Stimulated activated effector memory CD8-positive, alpha-beta T cell treated with anti-CD3 and anti-CD28 coated beads, Interleukin-12 subunit alpha, Interleukin-12 subunit beta, amount 100 ng/mL, for 72 hours (primary cell): ENCODE measurements around the gene COG2.
A peak's percentile ranks its signal among the peaks of the same experiment; 100 is the strongest.
"Not testable (repeated sequence)": the region's sequence is repeated elsewhere in the genome, so short reads cannot be mapped to it uniquely, and the experiment has no call there.

Experiments used
- ATAC-seq: fragments of 150-1000 bp; cut with Tn5 transposase; 2 replicates; pipeline ENCODE4 v1.10.0; 2021
- DNase-seq, 2 donors: peaks; one replicate each; pipeline ENCODE4 v3.0.0; 2021 to 2022; ENCODE audit warnings: low spot score in 2 of 2
- H3K27ac Mint-ChIP-seq: one replicate; pipeline ENCODE4 v1.8.0; 2022; ENCODE audit warnings: mild to moderate bottlenecking, mixed read lengths
- H3K36me3 Mint-ChIP-seq: one replicate; pipeline ENCODE4 v1.8.0; 2022; ENCODE audit warnings: mild to moderate bottlenecking, mixed read lengths
- H3K4me1 Mint-ChIP-seq: one replicate; pipeline ENCODE4 v1.8.0; 2022; ENCODE audit warnings: mixed read lengths
- H3K4me3 Mint-ChIP-seq: one replicate; pipeline ENCODE4 v1.8.0; 2022; ENCODE audit warnings: mild to moderate bottlenecking, mixed read lengths
- H3K9me3 Mint-ChIP-seq: one replicate; pipeline ENCODE4 v1.8.0; 2022; ENCODE audit warnings: mixed read lengths

Gene COG2

GRCh38 chr1:230641346-230641745 lies 935 bp upstream of the COG2 start:
- peaks cover 20% of the 10 kb centered on the region for H3K36me3 Mint-ChIP-seq

GRCh38 chr1:230641900-230642262 lies 400 bp upstream of the COG2 start:
- no peak for DNase-seq
- no peak for ATAC-seq
- Mint-ChIP-seq H3K27ac (no peak overlapping the region), H3K36me3 (peaks cover 22% of the 10 kb centered on the region), H3K9me3 (no peaks in the 10 kb centered on the region), H3K4me3 (peak overlapping the region; percentile 97), H3K4me1 (peaks cover 50% of the 10 kb centered on the region)

More at GRCh38 chr1:230641346-230641745, 935 bp upstream of the COG2 start:
- ATAC-seq (no peak), DNase-seq (no peak)
- no peaks in the 10 kb centered on the region for H3K9me3 Mint-ChIP-seq
- H3K27ac Mint-ChIP-seq, result no peak overlapping the region
- peaks cover 50% of the 10 kb centered on the region for H3K4me1 Mint-ChIP-seq
- H3K4me3 Mint-ChIP-seq, result peak overlapping the region; percentile 97

- Mint-ChIP-seq H3K9me3 (no peaks in the 10 kb centered on the region), H3K4me3 (peak overlapping the region; percentile 97), H3K4me1 (peaks cover 45% of the 10 kb centered on the region), H3K36me3 (peaks cover 22% of the 10 kb centered on the region), H3K27ac (no peak overlapping the region)
- no peak for DNase-seq
- ATAC-seq, result no peak
Measured at GRCh38 chr1:230643908-230644307, 1.6 kb downstream of the COG2 start.

GRCh38 chr1:230646710-230647302 lies 4.5 kb downstream of the COG2 start:
- H3K36me3 Mint-ChIP-seq, result peaks cover 17% of the 10 kb centered on the region
- H3K9me3 Mint-ChIP-seq, result no peaks in the 10 kb centered on the region
- no peak for DNase-seq
- no peak for ATAC-seq
- peak overlapping the region; percentile 57 for H3K27ac Mint-ChIP-seq
- H3K4me3 Mint-ChIP-seq, result no peak overlapping the region
- peaks cover 56% of the 10 kb centered on the region for H3K4me1 Mint-ChIP-seq

GRCh38 chr1:230647321-230647720 lies 5.0 kb downstream of the COG2 start:
- no peaks in the 10 kb centered on the region for H3K9me3 Mint-ChIP-seq
- ATAC-seq, result no peak
- H3K4me1 Mint-ChIP-seq, result peaks cover 53% of the 10 kb centered on the region
- H3K4me3 Mint-ChIP-seq, result no peak overlapping the region
- H3K36me3 Mint-ChIP-seq, result peaks cover 13% of the 10 kb centered on the region
- peak overlapping the region; percentile 57 for H3K27ac Mint-ChIP-seq
- DNase-seq, result no peak

GRCh38 chr1:230648114-230648513 lies 5.8 kb downstream of the COG2 start:
- Mint-ChIP-seq H3K36me3 (peaks cover 7% of the 10 kb centered on the region), H3K27ac (peak overlapping the region; percentile 61), H3K4me1 (peaks cover 53% of the 10 kb centered on the region), H3K4me3 (no peak overlapping the region), H3K9me3 (no peaks in the 10 kb centered on the region)
- DNase-seq (no peak), ATAC-seq (no peak)

- DNase-seq (no peak), ATAC-seq (no peak)
- Mint-ChIP-seq H3K9me3 (no peaks in the 10 kb centered on the region), H3K4me3 (no peak overlapping the region), H3K36me3 (peaks cover 7% of the 10 kb centered on the region), H3K4me1 (peaks cover 51% of the 10 kb centered on the region), H3K27ac (no peak overlapping the region)
Measured at GRCh38 chr1:230650300-230650699, 8.0 kb downstream of the COG2 start.

GRCh38 chr1:230651235-230651634 lies 9.0 kb downstream of the COG2 start:
- Mint-ChIP-seq H3K4me1 (peaks cover 54% of the 10 kb centered on the region), H3K27ac (no peak overlapping the region), H3K4me3 (no peak overlapping the region), H3K9me3 (no peaks in the 10 kb centered on the region), H3K36me3 (peaks cover 3% of the 10 kb centered on the region)
- no peak for DNase-seq
- ATAC-seq, result no peak

- ATAC-seq, DNase-seq, H3K4me3 Mint-ChIP-seq, H3K9me3 Mint-ChIP-seq, H3K27ac Mint-ChIP-seq: not testable (repeated sequence)
- Mint-ChIP-seq H3K36me3 (peaks cover 29% of the 10 kb centered on the region), H3K4me1 (peaks cover 38% of the 10 kb centered on the region)
Measured at GRCh38 chr1:230656719-230657118, 14.4 kb downstream of the COG2 start.

GRCh38 chr1:230658103-230658502 lies 15.8 kb downstream of the COG2 start:
- not testable (repeated sequence) for DNase-seq, ATAC-seq, H3K9me3 Mint-ChIP-seq, H3K4me3 Mint-ChIP-seq
- H3K27ac Mint-ChIP-seq, result peak overlapping the region; percentile 60
- H3K4me1 Mint-ChIP-seq, result peaks cover 38% of the 10 kb centered on the region
- peaks cover 43% of the 10 kb centered on the region for H3K36me3 Mint-ChIP-seq

GRCh38 chr1:230658691-230659090 lies 16.4 kb downstream of the COG2 start:
- ATAC-seq, result no peak
- no peak for DNase-seq
- no peak overlapping the region for H3K27ac Mint-ChIP-seq
- peaks cover 49% of the 10 kb centered on the region for H3K36me3 Mint-ChIP-seq
- H3K9me3 Mint-ChIP-seq, result no peaks in the 10 kb centered on the region
- no peak overlapping the region for H3K4me3 Mint-ChIP-seq
- H3K4me1 Mint-ChIP-seq, result peaks cover 38% of the 10 kb centered on the region

GRCh38 chr1:230661976-230662375 lies 19.7 kb downstream of the COG2 start:
- Mint-ChIP-seq H3K4me3 (no peak overlapping the region), H3K36me3 (peaks cover 81% of the 10 kb centered on the region), H3K27ac (peak overlapping the region; percentile 16), H3K4me1 (peaks cover 7% of the 10 kb centered on the region), H3K9me3 (no peaks in the 10 kb centered on the region)
- no peak for ATAC-seq
- no peak for DNase-seq

- Mint-ChIP-seq H3K27ac (no peak overlapping the region), H3K36me3 (peaks cover 96% of the 10 kb centered on the region)
- DNase-seq, result no peak
Measured at GRCh38 chr1:230668227-230668626, 25.9 kb downstream of the COG2 start.

GRCh38 chr1:230669543-230669942 lies 27.3 kb downstream of the COG2 start:
- H3K27ac Mint-ChIP-seq, result no peak overlapping the region
- ATAC-seq (no peak), DNase-seq (no peak)
- no peaks in the 10 kb centered on the region for H3K4me1 Mint-ChIP-seq
- no peaks in the 10 kb centered on the region for H3K9me3 Mint-ChIP-seq
- H3K4me3 Mint-ChIP-seq, result no peak overlapping the region
- H3K36me3 Mint-ChIP-seq, result peaks cover 96% of the 10 kb centered on the region

More at GRCh38 chr1:230668227-230668626, 25.9 kb downstream of the COG2 start:
- no peak for ATAC-seq
- no peak overlapping the region for H3K4me3 Mint-ChIP-seq
- no peaks in the 10 kb centered on the region for H3K4me1 Mint-ChIP-seq
- H3K9me3 Mint-ChIP-seq, result no peaks in the 10 kb centered on the region

GRCh38 chr1:230674581-230674980 lies 32.3 kb downstream of the COG2 start:
- H3K4me1 Mint-ChIP-seq, result no peaks in the 10 kb centered on the region
- H3K36me3 Mint-ChIP-seq, result peaks cover 97% of the 10 kb centered on the region
- DNase-seq (no peak), ATAC-seq (no peak)
- no peak overlapping the region for H3K4me3 Mint-ChIP-seq
- no peaks in the 10 kb centered on the region for H3K9me3 Mint-ChIP-seq
- no peak overlapping the region for H3K27ac Mint-ChIP-seq

- Mint-ChIP-seq H3K27ac (no peak overlapping the region), H3K4me1 (peaks cover 4% of the 10 kb centered on the region), H3K9me3 (no peaks in the 10 kb centered on the region), H3K4me3 (no peak overlapping the region), H3K36me3 (peaks cover 87% of the 10 kb centered on the region)
- ATAC-seq, result no peak
- DNase-seq, result no peak
Measured at GRCh38 chr1:230677200-230677599, 34.9 kb downstream of the COG2 start.

GRCh38 chr1:230679192-230679591 lies 36.9 kb downstream of the COG2 start:
- DNase-seq (no peak), ATAC-seq (no peak)
- Mint-ChIP-seq H3K4me1 (peaks cover 15% of the 10 kb centered on the region), H3K27ac (no peak overlapping the region), H3K4me3 (no peak overlapping the region), H3K9me3 (no peaks in the 10 kb centered on the region), H3K36me3 (peaks cover 87% of the 10 kb centered on the region)
